ENCODE results near the gene LRP2.

- TF ChIP-seq CTCF (IDR thresholded peaks at IDR 0.05) = no peak
- no peak for TF ChIP-seq POLR2A (IDR thresholded peaks at IDR 0.05)
These were observed 70.8 kb downstream of the LRP2 start for GRCh38 chr2:169291517-169291916.
